RWPE1 (cell line): ENCODE data around the gene HS1BP3.
A peak's percentile ranks its signal among the peaks of the same experiment; 100 is the strongest.

Source experiments
- CTCF ChIA-PET: fragments of 350-600 bp; sonication (Branson Sonifier 250); formaldehyde crosslinking; extraction: SDS; loops from one replicate; lab custom pipeline; 2021; lab: Yijun Ruan, JAX
- POLR2A ChIA-PET: fragments of 400-600 bp; formaldehyde crosslinking; extraction: SDS; loops from one replicate; lab custom pipeline; 2020; ENCODE audit warnings: antibody characterized with exemption; ENCODE audit not compliant: low non-redundant PET; lab: Yijun Ruan, JAX
- DNase-seq: peaks from one replicate; pipeline ENCODE4 v3.0.0; 2012; ENCODE audit warnings: low spot score
- H3K27ac ChIP-seq: fragments of 450-650 bp; 2 replicates; pipeline ENCODE4 v1.5.1; 2017
- CTCF ChIP-seq: fragments of 450-650 bp; conservative IDR thresholded peaks from 2 replicates; pipeline ENCODE4 v1.5.1; 2017; ENCODE audit warnings: low read depth, mild to moderate bottlenecking

HS1BP3 gene

GRCh38 chr2:20606198-20606597 is 44.7 kb downstream of the HS1BP3 start:
- CTCF ChIA-PET: interaction anchor here (0.6 to 1.1 kb wide), 4 partner anchors 8 to 217 kb away, joined by 3 to 10 read pairs (median 4); no protein-coding TSS in a partner anchor
- H3K27ac ChIP-seq: no peak overlapping the region
- no peak for TF ChIP-seq CTCF
- POLR2A ChIA-PET: no interaction called here
- no peak for DNase-seq

- DNase-seq: no peak
- TF ChIP-seq CTCF: no peak
- ChIA-PET POLR2A (interaction anchor here (1.1 kb wide), 1 partner anchor 158 kb away, joined by 4 read pairs; the partner anchor contains the start of gene RHOB), CTCF (interaction anchor here (1.0 kb wide), 1 partner anchor 9 kb away, joined by 10 read pairs; no protein-coding TSS in a partner anchor)
- H3K27ac ChIP-seq: peak overlapping the region; percentile 78
These were observed 45.9 kb downstream of the HS1BP3 start for GRCh38 chr2:20604951-20605381.

GRCh38 chr2:20604401-20604911 is 46.4 kb downstream of the HS1BP3 start:
- no peak for DNase-seq
- POLR2A ChIA-PET: interaction anchor here (1.1 kb wide), 1 partner anchor 158 kb away, joined by 4 read pairs; the partner anchor contains the start of gene RHOB
- TF ChIP-seq CTCF: no peak
- peak overlapping the region; percentile 78 for H3K27ac ChIP-seq
- CTCF ChIA-PET: no interaction called here

GRCh38 chr2:20603791-20604190 is 47.1 kb downstream of the HS1BP3 start:
- CTCF ChIA-PET: no interaction called here
- H3K27ac ChIP-seq: peak overlapping the region; percentile 78
- DNase-seq: no peak
- POLR2A ChIA-PET: interaction anchor here (0.5 kb wide), 1 partner anchor 156 kb away, joined by 3 read pairs; no protein-coding TSS in a partner anchor
- no peak for TF ChIP-seq CTCF

GRCh38 chr2:20602803-20603202 is 48.1 kb downstream of the HS1BP3 start:
- DNase-seq: no peak
- H3K27ac ChIP-seq: no peak overlapping the region
- POLR2A ChIA-PET: no interaction called here
- TF ChIP-seq CTCF: no peak
- CTCF ChIA-PET: interaction anchor here (0.7 kb wide), 2 partner anchors 16 to 40 kb away, joined by 3 read pairs; no protein-coding TSS in a partner anchor

GRCh38 chr2:20600756-20601325 is 50.1 kb downstream of the HS1BP3 start:
- H3K27ac ChIP-seq: no peak overlapping the region
- POLR2A ChIA-PET: no interaction called here
- CTCF ChIA-PET: interaction anchor here (1.8 kb wide), 1 partner anchor 154 kb away, joined by 6 read pairs; the partner anchor contains the start of gene RHOB
- DNase-seq: no peak
- peak; percentile 42; the same call in 1 of the 2 replicates for TF ChIP-seq CTCF
